Kidney capillary endothelial cell (primary cell): ENCODE measurements around the gene OR10V1.
A peak's percentile ranks its signal among the peaks of the same experiment; 100 is the strongest.

Experiments used
- DNase-seq: peaks from one replicate; pipeline ENCODE4 v3.0.0-alpha.2; 2018; ENCODE audit warnings: low spot score

OR10V1 gene

DNA sequence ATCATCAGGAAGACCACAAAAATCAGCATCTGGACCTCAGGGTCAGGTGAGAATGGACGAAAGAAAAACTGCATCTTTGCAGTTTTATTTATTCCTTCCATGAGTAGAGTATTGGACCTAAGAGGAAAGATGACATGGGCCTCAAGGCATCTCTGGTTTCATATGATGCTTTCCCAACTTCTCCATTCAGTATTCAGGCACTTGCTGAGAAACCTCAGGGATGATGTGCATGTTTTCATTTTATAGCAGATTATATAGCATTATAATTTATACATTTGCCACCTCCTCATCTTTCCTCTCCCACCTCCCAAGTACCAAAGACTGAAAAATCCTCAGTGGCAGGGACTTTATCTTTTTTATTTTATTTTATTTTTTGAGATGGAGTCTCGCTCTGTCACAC lies at the start of gene OR10V1:
OR10V1 (minus strand) TSS at position 101 of the 400 bp plus-strand sequence; CDS start at position 101, 0 bp downstream.
- no peak for DNase-seq

- DNase-seq, result no peak
Observed at GRCh38 chr11:59761993-59762392, 48.3 kb upstream of the OR10V1 start.

- DNase-seq, result no peak
Observed at GRCh38 chr11:59760771-59761170, 47.1 kb upstream of the OR10V1 start.

GRCh38 chr11:59759900-59760299 lies 46.3 kb upstream of the OR10V1 start:
- no peak for DNase-seq

GRCh38 chr11:59758401-59759037 lies 44.9 kb upstream of the OR10V1 start:
- no peak for DNase-seq

- no peak for DNase-seq
Observed at GRCh38 chr11:59756845-59757244, 43.2 kb upstream of the OR10V1 start.

GRCh38 chr11:59756558-59756840 lies 42.9 kb upstream of the OR10V1 start:
- DNase-seq, result no peak

DNA sequence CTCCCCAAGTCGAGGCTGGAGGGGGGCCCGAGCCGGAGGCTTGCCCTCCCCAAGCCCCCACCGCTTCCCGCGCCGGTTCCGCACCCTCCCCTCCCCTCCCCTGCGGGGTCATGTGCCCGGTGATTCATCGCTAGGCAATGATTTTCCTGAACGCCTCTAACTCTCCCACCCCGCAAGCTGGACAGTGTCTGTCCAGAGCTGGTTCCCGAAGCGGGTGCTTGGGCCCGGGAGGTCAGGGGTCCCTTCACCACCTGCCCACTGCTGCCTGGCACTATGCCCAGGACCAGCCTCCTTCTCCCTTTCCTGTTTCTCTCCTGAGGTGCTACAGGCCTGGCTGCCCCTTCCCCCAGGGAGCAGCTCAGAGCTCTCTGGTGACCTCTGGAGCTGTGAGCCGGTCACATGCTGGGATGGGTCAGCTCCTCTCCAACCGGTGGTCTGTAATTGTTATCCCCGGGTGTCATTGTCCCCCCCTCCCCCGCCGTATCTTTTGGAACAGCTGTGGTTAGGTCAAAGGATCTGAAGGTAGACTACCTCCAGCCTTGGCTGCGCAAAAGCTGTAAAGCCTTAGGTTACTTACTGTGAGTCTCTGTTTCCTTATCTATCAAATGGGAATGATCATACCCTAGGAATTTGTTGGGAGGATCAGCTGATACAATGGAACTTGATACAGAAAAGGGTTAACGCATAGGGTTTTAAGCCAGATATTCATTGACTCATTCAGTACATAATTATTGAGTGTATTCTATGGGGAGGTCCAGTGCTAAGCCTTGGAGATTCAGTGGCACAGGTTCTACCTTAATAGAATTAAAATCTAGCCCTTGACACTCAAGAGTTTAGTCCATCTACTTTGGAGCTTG lies 42.3 kb upstream of the OR10V1 start:
- DNase-seq, result peak; percentile 65

- peak; percentile 72 for DNase-seq
Observed at GRCh38 chr11:59754859-59755700, 41.4 kb upstream of the OR10V1 start, which contains the start of gene STX3. STX3 (plus strand) TSS chr11:59755376; CDS start chr11:59755606, 230 bp downstream.

DNA sequence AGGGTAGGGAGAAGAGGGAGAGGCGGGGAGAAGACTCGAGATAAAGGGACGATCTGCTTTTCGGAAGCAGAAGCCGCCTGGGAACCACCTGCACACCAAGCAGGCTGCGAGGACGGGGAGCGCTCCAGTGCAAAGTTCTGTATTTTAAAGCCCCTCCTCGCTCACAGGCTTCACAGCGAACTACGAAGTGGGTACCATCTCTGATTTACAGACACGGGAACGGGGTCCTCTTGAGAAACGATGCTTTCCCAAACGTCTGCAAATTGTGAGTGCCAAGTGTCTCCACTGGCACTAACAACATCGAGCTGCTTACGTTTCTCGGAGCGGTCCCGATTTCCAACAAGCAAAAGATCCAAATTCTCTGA lies 40.8 kb upstream of the OR10V1 start:
- no peak for DNase-seq

GRCh38 chr11:59753650-59754493 lies 40.2 kb upstream of the OR10V1 start:
- DNase-seq, result peak; percentile 78

DNA sequence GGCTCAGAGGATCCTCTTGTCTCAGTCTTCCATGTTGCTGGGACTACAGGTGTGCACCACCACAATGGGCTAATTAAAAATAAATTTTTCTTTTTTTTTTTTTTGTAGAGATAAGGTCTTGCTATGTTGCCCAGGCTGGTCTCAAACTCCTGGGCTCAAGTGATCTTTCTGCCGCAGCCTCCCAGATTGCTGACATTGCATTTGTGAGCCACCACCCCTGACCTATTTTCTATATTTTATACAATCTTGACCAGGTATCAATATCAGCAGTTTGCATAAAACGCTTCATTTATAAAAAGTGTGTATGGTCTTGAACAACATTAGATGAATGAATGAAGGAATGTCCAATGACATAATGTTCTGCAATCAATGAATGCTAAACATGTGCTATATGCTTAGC lies 32.5 kb upstream of the OR10V1 start:
- DNase-seq, result no peak

DNA sequence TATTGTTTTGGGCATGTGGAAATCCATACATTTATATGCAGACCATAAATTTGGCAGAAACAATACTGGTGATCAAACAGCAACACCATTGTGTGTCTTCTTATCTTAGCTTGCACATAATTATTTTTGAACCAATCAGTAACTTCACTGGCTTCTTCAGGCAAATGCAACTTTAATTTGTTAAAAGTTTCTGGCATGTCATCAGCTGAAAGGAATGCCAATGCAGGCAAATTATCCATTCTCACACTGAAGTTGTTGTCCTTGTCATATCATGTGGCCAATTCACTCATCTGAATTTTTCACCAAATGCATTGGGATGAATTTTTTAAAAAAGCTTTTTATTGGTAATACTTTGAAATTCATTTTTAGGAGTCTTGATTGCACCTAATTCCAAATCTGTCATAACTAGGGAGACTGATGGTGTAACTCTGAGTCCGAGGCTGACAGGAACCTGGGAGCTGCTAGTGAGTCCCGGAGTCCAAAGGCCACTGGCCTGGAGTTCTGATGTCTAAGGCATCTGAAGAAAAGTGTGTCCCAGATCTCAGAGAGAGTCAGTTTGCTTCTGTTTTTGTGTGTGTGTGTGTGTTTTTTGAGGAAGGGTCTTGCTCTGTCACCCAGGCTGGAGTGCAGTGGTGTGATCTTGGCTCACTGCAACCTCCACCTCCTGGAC lies 17.4 kb upstream of the OR10V1 start:
- DNase-seq, result no peak

DNA sequence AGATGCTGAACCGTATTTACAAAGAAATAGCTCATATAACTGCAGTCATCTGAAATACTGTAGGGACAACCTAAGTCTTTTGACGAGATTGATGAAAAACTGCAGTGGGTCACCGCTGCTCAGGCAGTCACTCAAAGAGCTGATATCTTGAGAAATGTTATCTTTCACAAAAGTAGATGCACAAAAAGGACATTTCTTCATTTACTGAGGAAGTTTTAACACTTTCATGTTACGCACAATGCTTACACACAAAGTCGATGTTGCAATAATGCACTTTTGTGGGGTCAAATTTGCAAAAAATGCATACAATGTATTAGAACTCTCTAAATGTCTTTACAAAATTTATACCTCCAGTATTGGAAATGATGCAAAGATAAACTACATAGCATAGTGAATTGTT lies 16.2 kb upstream of the OR10V1 start:
- DNase-seq, result no peak

DNA sequence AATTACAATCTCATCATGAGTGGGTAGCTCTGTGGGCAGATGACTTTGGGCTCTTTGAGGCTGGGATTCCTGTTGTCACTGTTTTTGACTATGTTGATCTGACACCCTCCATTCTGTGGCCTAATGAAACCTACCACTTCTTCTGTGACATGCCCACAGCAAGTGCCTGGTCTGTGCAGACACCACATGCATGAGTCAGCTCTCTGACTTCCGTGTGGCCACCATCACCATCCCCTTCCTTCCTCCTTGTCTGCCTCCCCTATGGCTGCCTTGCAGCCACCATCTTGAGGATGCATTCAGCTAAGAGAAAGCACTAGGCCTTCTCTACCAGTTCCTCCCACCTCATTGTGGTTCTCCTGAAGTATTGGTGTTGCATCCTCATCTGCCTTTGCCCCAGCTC lies 15.3 kb upstream of the OR10V1 start:
- DNase-seq, result no peak

GRCh38 chr11:59728154-59728553 lies 14.5 kb upstream of the OR10V1 start:
- no peak for DNase-seq

DNA sequence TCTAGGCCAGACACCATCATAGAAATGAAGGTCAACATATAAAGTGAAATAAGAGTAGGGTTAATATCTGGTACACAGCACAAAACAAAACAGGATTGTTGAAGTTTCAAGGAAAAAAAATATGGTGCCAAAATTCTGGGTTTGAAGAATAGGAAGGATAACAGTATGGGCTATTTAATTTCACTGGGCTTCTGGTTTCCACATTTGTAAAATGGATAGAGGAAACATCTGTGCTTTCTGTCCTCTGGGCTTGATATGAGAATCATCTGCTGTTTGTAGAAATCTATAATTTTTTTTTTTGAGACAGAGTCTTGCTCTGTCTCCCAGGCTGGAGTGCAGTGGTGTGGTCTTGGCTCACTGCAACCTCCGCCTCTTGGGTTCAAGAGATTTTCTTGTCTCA lies 13.8 kb upstream of the OR10V1 start:
- no peak for DNase-seq

DNA sequence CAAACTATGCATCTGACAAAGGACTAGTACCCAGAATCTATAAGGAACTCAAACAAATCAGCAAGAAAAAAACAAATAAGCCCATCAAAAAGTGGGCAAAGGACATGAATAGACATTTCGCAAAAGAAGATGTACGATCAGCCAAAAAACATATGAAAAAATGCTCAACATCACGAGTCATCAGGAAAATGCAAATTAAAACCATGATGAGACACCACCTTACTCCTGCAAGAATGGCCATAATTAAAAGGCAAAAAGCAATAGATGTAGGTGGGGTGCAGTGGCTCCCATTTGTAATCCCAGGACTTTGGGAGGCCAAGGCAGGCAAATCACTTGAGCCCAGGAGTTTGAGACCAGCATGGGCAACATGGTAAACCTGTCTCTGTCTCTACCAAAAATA lies 10.4 kb upstream of the OR10V1 start:
- DNase-seq, result no peak

DNA sequence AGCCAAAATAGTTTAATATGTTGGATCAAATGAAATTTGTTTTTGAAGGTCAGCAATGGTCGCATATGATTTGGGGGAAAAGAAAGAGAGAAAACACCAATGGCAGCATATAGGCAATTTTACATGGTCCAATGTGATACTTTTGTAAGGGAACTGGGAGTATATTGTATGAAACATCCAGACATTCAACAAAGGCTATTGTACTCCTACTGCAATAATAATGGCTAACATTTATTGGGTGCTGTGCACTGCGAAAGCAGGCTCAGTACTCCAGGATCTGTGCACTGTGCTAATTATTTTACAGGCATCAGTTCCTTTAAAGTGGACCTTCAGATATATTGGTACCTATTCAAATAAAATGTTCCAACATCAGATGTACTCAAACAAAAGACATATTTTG lies 5.9 kb upstream of the OR10V1 start:
- DNase-seq, result no peak

DNA sequence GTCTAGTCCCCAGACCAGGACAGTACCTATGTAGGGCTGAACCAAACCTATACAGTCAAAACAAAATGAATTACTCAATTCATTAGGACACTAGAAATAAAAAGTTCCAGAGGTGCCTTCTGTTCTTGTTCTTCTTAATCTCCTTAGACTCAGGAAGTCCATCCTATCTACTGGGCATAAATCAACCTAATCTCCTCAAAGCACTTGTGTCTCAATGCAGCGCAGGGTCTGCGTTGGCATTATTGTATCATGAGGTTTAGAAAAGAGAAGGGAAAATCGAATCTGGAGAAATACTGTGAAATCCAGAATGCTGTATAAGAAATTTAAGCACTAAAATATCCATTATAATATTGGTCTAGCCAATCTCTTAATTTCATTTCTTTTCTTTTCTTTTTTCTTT lies 2.4 kb upstream of the OR10V1 start:
- no peak for DNase-seq

- no peak for DNase-seq
Observed at GRCh38 chr11:59710136-59710847, 3.4 kb downstream of the OR10V1 start.
